A673 (cell line): Measurements from ENCODE around the gene DNAJC13.

ENCODE experiments used
- EZH2 ChIP-seq: fragments of 200-600 bp; sonication (generic); IDR thresholded peaks from 2 replicates; pipeline ENCODE4 v1.6.1; 2017; ENCODE audit warnings: borderline replicate concordance, low read depth, mild to moderate bottlenecking, mixed read lengths, antibody characterized with exemption, low read length; ENCODE audit not compliant: poor library complexity, severe bottlenecking
- TF ChIP-seq, protein P1 (sequence below): fragments of 300-800, 200-600 bp; sonication (generic); conservative IDR thresholded peaks from 2 replicates; pipeline ENCODE4 v1.5.1; 2017; ENCODE audit warnings: low read depth, mild to moderate bottlenecking, antibody characterized with exemption, low read length, moderate library complexity, mixed read lengths

DNA sequence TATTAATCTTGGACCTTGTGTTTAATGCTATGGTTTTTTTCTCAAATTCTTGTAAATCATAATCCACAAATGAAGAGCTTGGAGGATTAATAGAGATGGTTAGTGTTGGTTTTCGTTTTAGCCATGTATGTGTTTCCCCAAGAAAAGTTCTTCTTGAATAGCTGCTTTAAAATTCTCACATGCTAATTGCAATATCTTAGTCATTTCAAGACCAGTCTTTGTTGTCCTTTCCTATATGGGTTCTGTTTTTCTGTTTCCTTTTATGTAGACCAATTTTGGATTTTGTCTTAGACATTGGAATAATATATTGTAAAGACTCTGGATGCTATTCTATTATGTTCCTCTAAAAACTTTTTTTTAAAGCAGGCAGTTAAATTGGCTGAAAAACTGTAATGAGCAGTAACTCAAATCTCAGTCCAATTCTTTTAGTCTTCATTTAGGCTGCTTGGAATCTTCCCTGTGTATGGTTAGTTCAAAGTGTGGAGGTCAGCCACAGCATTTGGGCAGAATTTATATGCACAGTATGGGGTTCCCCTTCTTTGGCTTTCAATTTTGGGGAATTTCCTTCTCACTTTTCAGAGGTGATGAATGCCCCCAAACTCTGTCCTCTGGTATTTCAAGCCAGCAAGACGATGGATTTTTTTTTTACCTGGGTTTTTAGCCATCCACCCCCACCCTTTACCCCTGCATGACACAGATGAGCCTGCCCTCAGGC, 39.1 kb upstream of the DNAJC13 start:
- TF ChIP-seq, protein P1, sequence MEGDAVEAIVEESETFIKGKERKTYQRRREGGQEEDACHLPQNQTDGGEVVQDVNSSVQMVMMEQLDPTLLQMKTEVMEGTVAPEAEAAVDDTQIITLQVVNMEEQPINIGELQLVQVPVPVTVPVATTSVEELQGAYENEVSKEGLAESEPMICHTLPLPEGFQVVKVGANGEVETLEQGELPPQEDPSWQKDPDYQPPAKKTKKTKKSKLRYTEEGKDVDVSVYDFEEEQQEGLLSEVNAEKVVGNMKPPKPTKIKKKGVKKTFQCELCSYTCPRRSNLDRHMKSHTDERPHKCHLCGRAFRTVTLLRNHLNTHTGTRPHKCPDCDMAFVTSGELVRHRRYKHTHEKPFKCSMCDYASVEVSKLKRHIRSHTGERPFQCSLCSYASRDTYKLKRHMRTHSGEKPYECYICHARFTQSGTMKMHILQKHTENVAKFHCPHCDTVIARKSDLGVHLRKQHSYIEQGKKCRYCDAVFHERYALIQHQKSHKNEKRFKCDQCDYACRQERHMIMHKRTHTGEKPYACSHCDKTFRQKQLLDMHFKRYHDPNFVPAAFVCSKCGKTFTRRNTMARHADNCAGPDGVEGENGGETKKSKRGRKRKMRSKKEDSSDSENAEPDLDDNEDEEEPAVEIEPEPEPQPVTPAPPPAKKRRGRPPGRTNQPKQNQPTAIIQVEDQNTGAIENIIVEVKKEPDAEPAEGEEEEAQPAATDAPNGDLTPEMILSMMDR, result no peak
- TF ChIP-seq EZH2, result no peak
